OCI-LY3 (cell line): Measurements from ENCODE around the gene PRDM16.

Experiments
- H2AFZ ChIP-seq: fragments of 200-600, 300-600 bp; shearing (Covaris generic); 2 replicates; pipeline ENCODE4 v1.6.0; 2014; ENCODE audit warnings: antibody characterized with exemption, low read depth, low read length
- H3K27ac ChIP-seq: fragments of 200-600, 300-600 bp; sonication (generic); 2 replicates; pipeline ENCODE4 v1.5.1; 2014; ENCODE audit warnings: mild to moderate bottlenecking, low read length, moderate library complexity, mixed read lengths
- H3K27me3 ChIP-seq: fragments of 200-600, 300-600 bp; sonication (generic); 2 replicates; pipeline ENCODE4 v1.6.1; 2014; ENCODE audit warnings: low read depth, low read length, mixed read lengths
- H3K36me3 ChIP-seq: fragments of 200-600, 300-600 bp; sonication (generic); replicated peaks from 2 replicates; pipeline ENCODE3; 2014; ENCODE audit warnings: low read depth, low read length, mixed read lengths
- H3K4me1 ChIP-seq: fragments of 300-600, 200-600 bp; sonication (generic); 2 replicates; pipeline ENCODE4 v1.6.1; 2014; ENCODE audit warnings: low read length, mixed read lengths
- H3K4me2 ChIP-seq: fragments of 200-600, 300-600 bp; sonication (generic); 2 replicates; pipeline ENCODE4 v1.6.1; 2014; ENCODE audit warnings: low read length, mixed read lengths
- H3K4me3 ChIP-seq: fragments of 300-600, 200-600 bp; sonication (generic); 2 replicates; pipeline ENCODE4 v1.5.1; 2014; ENCODE audit warnings: antibody characterized with exemption, mild to moderate bottlenecking, low read length, moderate library complexity
- H3K79me2 ChIP-seq: fragments of 300-600, 200-600 bp; shearing (Covaris generic); 2 replicates; pipeline ENCODE4 v1.6.1; 2014; ENCODE audit warnings: mild to moderate bottlenecking, low read length, mixed read lengths
- H3K9ac ChIP-seq: fragments of 300-600, 200-600 bp; shearing (Covaris generic); 2 replicates; pipeline ENCODE4 v1.6.0; 2014; ENCODE audit warnings: mild to moderate bottlenecking, low read length, moderate library complexity
- H3K9me3 ChIP-seq: fragments of 200-600, 300-600 bp; shearing (Covaris generic); 2 replicates; pipeline ENCODE4 v1.6.1; 2014; ENCODE audit warnings: low read length, mixed read lengths; ENCODE audit not compliant: insufficient read depth
- H4K20me1 ChIP-seq: fragments of 200-600, 300-600 bp; sonication (generic); 2 replicates; pipeline ENCODE4 v1.6.1; 2016; ENCODE audit warnings: low read length, mixed read lengths; ENCODE audit not compliant: insufficient read depth
- CTCF ChIP-seq: fragments of 200-600, 300-600 bp; sonication (generic); IDR thresholded peaks from 2 replicates; pipeline ENCODE4 v1.5.1; 2014; ENCODE audit warnings: antibody characterized with exemption, low read length, low read depth
- EZH2phosphoT487 ChIP-seq: fragments of 200-600 bp; shearing (Covaris generic); IDR thresholded peaks from 2 replicates; pipeline ENCODE4 v1.6.1; 2018; ENCODE audit warnings: antibody characterized with exemption, mixed run types, low read depth

Gene PRDM16

GRCh38 chr1:3209201-3209600, 140.2 kb downstream of the PRDM16 start:
- H3K27ac ChIP-seq, result no peak overlapping the region
- H2AFZ ChIP-seq, result no peak overlapping the region
- no peak for TF ChIP-seq CTCF
- no peak for TF ChIP-seq EZH2phosphoT487
- H3K79me2 ChIP-seq, result no peaks in the 10 kb centered on the region
- H3K4me1 ChIP-seq, result no peaks in the 10 kb centered on the region
- H3K4me2 ChIP-seq, result no peak overlapping the region
- no peak overlapping the region for H3K9ac ChIP-seq
- no peak overlapping the region for H3K4me3 ChIP-seq
- no peaks in the 10 kb centered on the region for H3K9me3 ChIP-seq
- H3K36me3 ChIP-seq, result no peaks in the 10 kb centered on the region
- no peaks in the 10 kb centered on the region for H4K20me1 ChIP-seq
- no peaks in the 10 kb centered on the region for H3K27me3 ChIP-seq

GRCh38 chr1:3211582-3212375, 142.8 kb downstream of the PRDM16 start:
- H3K36me3 ChIP-seq, result no peaks in the 10 kb centered on the region
- H3K9ac ChIP-seq, result no peak overlapping the region
- H3K27ac ChIP-seq, result no peak overlapping the region
- no peaks in the 10 kb centered on the region for H3K79me2 ChIP-seq
- no peaks in the 10 kb centered on the region for H4K20me1 ChIP-seq
- no peak overlapping the region for H3K4me3 ChIP-seq
- H3K4me1 ChIP-seq, result no peaks in the 10 kb centered on the region
- H2AFZ ChIP-seq, result no peak overlapping the region
- TF ChIP-seq CTCF (no peak), EZH2phosphoT487 (no peak)
- H3K4me2 ChIP-seq, result no peak overlapping the region
- no peaks in the 10 kb centered on the region for H3K9me3 ChIP-seq
- H3K27me3 ChIP-seq, result no peaks in the 10 kb centered on the region

- Histone ChIP-seq H3K4me1 (no peaks in the 10 kb centered on the region), H3K27me3 (no peaks in the 10 kb centered on the region), H4K20me1 (no peaks in the 10 kb centered on the region), H3K27ac (no peak overlapping the region), H2AFZ (no peak overlapping the region), H3K9me3 (no peaks in the 10 kb centered on the region), H3K4me2 (no peak overlapping the region), H3K4me3 (no peak overlapping the region), H3K9ac (no peak overlapping the region), H3K79me2 (no peaks in the 10 kb centered on the region), H3K36me3 (no peaks in the 10 kb centered on the region)
- no peak for TF ChIP-seq CTCF
- no peak for TF ChIP-seq EZH2phosphoT487
Observed at GRCh38 chr1:3212453-3213355, 143.7 kb downstream of the PRDM16 start.

- Histone ChIP-seq H3K27me3 (no peaks in the 10 kb centered on the region), H2AFZ (no peak overlapping the region), H3K36me3 (no peaks in the 10 kb centered on the region), H3K4me1 (no peaks in the 10 kb centered on the region), H3K4me2 (no peak overlapping the region), H3K79me2 (no peaks in the 10 kb centered on the region), H3K27ac (no peak overlapping the region), H3K4me3 (no peak overlapping the region), H3K9ac (no peak overlapping the region), H3K9me3 (no peaks in the 10 kb centered on the region), H4K20me1 (no peaks in the 10 kb centered on the region)
- no peak for TF ChIP-seq CTCF
- TF ChIP-seq EZH2phosphoT487, result no peak
Observed at GRCh38 chr1:3213730-3214129, 144.7 kb downstream of the PRDM16 start.
